IMR-90 (cell line): ENCODE measurements around the gene AVPR2.

Source experiments
- BHLHE40 ChIP-seq: fragments of 150-350 bp; IDR thresholded peaks from 2 replicates; pipeline ENCODE4 v1.6.1; 2016; ENCODE audit warnings: mild to moderate bottlenecking, low read depth, low read length
- POLR2A ChIP-seq: IDR thresholded peaks from 2 replicates; pipeline ENCODE4 v1.6.1; 2012; ENCODE audit warnings: mild to moderate bottlenecking, low read depth, low read length
- TF ChIP-seq, protein P1 (sequence below): conservative IDR thresholded peaks from 2 replicates; pipeline ENCODE4 v1.5.1; 2012; ENCODE audit warnings: mild to moderate bottlenecking, low read depth, low read length, improper control_type of control experiment

DNA sequence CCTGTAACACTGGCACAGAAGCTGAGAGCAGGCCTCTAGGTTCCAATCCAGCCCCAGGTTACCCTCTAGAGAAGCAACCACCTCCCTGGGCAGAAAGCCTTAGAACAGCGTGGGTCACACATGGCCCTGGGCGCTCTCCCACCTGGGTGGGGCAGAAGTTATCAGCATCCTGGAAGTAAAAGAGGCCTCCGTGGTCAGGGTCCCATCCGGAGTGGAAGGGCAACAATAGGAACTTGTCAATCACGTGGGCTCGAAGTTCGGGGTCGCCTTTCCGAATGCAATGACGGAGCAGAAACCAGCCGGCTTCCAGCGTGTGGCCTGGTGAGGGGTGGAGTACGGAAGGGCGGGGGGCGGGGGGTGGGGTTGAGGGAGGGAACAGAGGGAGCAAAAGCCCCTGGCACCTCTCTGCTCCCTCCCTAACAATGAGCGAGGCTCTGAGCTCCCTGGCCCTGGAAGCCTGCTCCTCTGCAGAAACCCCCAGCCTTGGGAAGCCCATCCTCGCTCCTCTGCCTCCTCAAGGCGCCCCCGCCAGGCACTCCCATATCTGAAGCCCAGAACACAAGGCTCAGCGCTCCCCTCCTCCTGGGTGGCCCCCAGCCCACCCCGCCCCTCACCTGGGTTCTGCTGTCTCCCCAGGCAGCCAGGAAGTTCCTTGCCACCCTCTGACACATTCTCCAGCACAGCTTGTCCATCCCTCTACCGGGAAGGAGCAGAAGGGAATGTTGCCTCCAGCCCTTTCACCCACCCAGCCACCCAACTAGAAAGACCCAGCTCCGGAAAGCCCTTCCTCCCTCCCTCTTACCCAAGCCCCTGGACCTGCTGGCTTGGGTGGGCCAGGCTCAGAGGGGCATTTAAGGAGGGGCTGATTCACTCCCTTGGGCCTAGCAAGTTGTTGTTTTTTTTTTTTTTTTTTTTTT, 37.1 kb downstream of the AVPR2 start:
- TF ChIP-seq, protein P1, sequence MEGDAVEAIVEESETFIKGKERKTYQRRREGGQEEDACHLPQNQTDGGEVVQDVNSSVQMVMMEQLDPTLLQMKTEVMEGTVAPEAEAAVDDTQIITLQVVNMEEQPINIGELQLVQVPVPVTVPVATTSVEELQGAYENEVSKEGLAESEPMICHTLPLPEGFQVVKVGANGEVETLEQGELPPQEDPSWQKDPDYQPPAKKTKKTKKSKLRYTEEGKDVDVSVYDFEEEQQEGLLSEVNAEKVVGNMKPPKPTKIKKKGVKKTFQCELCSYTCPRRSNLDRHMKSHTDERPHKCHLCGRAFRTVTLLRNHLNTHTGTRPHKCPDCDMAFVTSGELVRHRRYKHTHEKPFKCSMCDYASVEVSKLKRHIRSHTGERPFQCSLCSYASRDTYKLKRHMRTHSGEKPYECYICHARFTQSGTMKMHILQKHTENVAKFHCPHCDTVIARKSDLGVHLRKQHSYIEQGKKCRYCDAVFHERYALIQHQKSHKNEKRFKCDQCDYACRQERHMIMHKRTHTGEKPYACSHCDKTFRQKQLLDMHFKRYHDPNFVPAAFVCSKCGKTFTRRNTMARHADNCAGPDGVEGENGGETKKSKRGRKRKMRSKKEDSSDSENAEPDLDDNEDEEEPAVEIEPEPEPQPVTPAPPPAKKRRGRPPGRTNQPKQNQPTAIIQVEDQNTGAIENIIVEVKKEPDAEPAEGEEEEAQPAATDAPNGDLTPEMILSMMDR, result no peak
- no peak for TF ChIP-seq BHLHE40
- TF ChIP-seq POLR2A, result no peak
